GM18498 (cell line): Measurements from ENCODE around the gene NUMBL.
"Not testable (repeated sequence)": the region's sequence is repeated elsewhere in the genome, so short reads cannot be mapped to it uniquely, and the experiment has no call there.

ENCODE experiments used
- ATAC-seq: cut with Tn5 transposase; IDR thresholded peaks from one replicate; pipeline ENCODE4 v1.9.1; 2021; ENCODE audit warnings: mild to moderate bottlenecking, moderate library complexity; ENCODE audit not compliant: unreplicated experiment

NUMBL gene

DNA sequence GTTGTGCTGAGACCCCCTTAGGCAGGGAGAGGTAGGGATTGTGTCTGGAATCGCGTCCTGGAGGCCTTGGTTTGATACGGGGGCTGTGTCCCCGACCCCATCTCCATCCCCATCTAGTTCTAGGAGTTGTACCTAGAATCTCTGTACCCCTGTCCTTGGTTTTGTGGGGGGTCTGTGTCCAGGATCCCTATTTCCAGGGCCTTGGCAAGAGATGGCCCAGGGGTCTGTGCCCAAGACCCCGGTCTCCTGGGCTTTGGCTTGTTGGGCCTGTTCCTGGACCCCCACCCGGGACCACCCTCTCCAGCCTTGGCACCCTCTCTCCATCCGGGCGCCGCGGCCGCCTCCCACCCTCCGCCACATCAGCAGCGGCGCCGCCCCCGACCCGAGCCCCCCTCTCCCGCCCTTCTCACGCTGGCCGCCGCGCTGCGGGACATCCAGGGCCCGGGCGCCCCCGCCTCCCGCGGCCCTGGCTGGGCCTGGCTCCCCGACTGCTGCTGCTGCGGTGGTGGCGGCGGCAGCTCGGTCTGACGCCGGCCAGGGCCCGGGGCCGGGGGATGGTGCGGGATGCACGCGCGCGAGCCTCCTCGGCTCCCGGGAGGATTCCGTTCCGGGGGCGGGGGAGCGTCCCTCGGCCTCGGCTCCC is at the start of gene NUMBL:
TSS of gene NUMBL (minus strand) at position 602 of the 643 bp plus-strand sequence. CDS start at position 434, 168 bp downstream.
- peak; percentile 17 for ATAC-seq

DNA sequence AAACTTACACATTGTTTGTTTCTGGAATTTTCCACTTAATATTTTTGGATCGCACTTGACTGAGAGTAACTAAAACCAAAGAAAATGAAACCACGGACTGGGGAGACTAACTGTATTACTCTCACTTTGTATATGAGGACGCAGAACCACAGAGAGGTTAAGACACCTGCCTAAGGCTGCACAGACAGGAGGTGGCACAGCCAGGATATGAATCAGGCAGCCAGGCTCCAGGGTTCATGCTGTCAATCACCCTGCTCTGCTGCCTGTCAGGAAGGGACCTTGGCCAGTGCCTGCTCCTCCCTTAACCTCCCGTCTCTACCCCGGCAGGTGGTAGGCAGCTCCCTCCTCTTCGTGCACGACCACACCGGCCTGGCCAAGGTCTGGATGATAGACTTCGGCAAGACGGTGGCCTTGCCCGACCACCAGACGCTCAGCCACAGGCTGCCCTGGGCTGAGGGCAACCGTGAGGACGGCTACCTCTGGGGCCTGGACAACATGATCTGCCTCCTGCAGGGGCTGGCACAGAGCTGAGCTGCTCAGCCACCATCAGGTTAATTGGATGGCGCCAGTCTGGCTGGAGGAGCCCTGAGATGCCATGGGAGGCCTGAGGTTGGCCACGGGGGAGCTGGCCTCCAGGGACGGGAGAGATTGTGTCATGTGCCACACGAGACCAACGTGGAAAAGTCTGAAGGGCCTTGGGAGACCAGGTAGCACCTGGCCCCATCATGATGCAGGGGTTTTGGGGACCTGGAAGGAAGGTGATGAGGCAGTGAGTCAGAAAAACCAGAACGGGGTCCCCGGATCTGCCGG is 48.8 kb upstream of the NUMBL start:
- no peak for ATAC-seq

- no peak for ATAC-seq
These were observed 46.7 kb upstream of the NUMBL start for GRCh38 chr19:40737102-40737644.

GRCh38 chr19:40736661-40737060 is 46.2 kb upstream of the NUMBL start:
- ATAC-seq, result no peak

- no peak for ATAC-seq
These were observed 44.7 kb upstream of the NUMBL start for GRCh38 chr19:40735013-40735771.

- no peak for ATAC-seq
These were observed 42.7 kb upstream of the NUMBL start for GRCh38 chr19:40733149-40733548.

- ATAC-seq, result not testable (repeated sequence)
These were observed 41.9 kb upstream of the NUMBL start for GRCh38 chr19:40732304-40732703.

DNA sequence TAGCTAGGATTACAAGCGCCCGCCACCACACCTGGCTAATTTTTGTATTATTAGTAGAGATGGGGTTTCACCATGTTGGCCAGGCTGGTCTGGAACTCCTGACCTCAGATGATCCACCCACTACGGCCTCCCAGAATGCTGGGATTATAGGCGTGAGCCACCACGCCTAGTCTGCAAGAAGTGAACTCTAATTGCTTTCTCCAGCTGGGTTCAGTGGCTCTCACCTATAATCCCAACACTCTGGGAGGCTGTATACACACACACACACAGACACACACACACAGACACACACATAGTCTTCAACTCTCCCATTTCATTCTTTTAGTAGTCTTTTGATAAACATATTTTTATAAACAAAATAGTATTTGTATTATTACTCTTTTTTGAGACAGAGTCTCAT is 39.6 kb upstream of the NUMBL start:
- not testable (repeated sequence) for ATAC-seq

DNA sequence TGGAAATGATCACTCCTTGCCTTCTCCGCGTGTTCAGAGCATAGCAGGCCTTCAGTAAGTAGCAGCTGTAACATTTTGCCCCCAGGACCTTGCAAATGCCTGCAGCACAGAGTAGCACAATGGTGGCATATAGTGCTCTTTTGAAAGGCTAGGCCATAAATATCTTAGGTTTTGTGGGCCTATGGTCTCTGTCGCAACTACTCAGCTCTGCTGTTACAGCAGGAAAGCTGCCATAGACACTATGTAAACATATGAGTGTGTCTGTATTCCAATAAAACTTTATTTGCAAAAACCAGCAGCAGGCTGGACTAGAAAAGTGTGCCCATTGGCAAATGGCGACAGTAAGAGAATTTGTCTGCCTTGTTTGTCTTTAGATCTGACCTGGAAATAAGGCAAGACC is 35.8 kb upstream of the NUMBL start:
- ATAC-seq, result no peak

DNA sequence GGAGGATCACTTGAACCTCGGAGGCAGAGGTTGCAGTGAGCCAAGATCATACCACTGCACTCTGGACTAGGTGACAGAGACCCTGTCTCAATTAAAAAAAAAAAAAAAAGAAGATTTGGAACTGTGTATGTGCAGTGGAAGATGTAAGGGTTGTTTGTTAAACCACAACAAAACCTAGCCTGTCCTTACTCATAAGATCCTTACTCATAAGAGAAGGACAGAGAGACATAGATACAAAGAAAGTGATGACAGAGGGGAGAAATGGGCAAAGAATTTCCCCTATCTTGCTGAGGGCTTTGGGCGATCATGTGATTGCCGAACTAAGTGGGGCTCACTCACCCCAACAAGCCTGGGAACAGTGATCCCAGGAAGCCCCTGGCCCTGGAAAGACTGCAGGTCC is 34.4 kb upstream of the NUMBL start:
- ATAC-seq, result no peak

- no peak for ATAC-seq
These were observed 33.9 kb upstream of the NUMBL start for GRCh38 chr19:40724315-40724714.

GRCh38 chr19:40723661-40724254 is 33.3 kb upstream of the NUMBL start:
- ATAC-seq, result no peak

DNA sequence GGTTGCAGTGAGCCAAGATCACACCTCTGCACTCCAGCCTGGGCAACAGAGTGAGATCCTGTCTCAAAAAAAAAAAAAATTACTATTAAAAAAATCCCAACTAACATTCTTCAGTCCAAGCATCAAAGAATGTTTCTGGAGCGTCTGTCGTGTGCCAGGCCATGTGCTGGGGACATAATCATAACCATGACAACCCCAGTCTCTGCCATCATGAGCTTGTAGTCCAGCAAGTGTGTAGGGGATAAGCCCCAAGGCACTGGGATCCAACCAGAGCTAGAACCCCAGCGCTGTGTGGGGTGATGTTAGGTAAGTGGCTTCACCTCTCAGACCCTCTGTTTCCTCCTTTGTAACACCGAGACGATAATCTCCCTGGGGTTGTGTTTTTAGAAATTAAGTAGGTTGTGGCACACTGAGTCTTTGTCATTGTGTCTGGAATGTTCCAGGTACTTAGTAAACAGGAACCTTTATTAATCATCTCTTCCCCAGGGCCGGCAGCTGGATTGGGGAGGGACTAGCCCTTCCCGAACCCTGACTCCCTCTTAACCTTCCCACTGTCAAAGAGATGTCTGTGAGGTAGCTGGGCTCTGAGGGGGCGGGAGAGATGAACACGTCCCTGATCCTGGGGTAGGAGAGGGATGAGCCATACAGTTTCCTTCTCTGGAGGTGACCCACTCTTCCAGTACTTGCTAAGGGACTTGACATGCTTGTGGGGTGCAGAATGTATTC is 31.6 kb upstream of the NUMBL start:
- no peak for ATAC-seq

GRCh38 chr19:40721140-40721486 is 30.7 kb upstream of the NUMBL start:
- ATAC-seq, result no peak

DNA sequence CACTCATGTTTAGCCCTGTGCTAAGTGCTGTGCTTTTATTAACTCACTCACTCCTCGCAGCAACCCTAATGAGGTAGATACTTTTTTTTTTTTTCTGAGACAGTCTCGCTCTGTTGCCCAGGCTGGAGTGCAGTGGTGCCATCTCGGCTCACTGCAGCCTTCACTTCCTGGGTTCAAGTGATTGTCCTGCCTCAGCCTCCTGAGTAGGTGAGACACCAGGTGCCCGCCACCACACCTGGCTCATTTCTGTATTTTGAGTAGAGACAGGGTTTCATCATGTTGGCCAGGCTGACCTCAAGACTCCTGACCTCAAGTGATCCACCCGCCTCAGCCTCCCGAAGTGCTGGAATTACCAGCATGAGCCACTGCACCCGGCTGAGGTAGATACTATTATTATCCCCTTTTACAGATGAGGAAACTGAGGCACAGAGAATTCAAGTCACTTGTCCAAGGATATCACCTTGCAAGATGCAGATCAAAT is 29.0 kb upstream of the NUMBL start:
- ATAC-seq, result no peak

GRCh38 chr19:40718774-40719391 is 28.4 kb upstream of the NUMBL start:
- no peak for ATAC-seq

DNA sequence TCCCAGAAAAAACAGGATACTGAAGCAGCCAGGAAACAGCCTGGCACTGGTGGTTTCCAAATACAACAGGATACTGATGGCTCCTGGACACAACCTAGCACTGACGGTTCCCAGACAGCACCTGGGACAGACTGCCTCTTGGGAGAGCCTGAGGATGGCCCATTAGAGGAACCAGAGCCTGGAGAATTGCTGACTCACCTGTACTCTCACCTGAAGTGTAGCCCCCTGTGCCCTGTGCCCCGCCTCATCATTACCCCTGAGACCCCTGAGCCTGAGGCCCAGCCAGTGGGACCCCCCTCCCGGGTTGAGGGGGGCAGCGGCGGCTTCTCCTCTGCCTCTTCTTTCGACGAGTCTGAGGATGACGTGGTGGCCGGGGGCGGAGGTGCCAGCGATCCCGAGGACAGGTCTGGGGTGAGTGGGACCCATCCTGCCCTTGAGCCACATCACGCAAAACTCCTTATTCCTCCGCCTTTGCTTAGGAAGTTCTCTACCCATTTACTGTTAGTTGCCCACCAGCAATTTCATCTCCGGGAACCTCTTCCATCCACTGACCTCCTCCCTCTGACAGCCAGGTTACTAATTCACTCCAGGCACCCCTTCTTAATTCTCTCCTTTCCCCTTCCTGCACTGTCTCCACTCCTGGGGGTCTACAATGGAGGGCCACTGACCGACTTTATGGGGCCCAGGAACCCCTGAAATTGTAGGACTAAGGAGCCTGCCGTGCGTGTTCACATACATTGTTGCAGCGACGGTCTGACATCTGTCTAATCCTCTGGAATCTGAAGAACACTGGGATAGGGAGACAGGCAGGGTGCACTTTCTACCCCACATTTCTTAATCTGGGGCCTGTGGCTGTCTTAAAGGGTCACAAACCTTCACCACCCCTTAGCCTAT is 27.7 kb upstream of the NUMBL start:
- ATAC-seq, result no peak

DNA sequence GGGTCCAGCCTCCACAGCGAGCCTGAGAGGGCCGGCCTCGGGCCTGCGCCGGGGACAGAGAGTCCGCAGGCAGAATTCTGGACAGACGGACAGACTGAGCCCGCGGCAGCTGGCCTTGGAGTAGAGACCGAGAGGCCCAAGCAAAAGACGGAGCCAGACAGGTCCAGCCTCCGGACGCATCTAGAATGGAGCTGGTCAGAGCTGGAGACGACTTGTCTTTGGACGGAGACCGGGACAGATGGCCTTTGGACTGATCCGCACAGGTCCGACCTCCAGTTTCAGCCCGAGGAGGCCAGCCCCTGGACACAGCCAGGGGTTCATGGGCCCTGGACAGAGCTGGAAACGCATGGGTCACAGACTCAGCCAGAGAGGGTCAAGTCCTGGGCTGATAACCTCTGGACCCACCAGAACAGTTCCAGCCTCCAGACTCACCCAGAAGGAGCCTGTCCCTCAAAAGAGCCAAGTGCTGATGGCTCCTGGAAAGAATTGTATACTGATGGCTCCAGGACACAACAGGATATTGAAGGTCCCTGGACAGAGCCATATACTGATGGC is 27.0 kb upstream of the NUMBL start:
- ATAC-seq, result no peak
